Loucy (cell line): ENCODE data around the gene MRPS10.
"Not testable (repeated sequence)": the region's sequence is repeated elsewhere in the genome, so short reads cannot be mapped to it uniquely, and the experiment has no call there.

ENCODE experiments used
- H2AFZ ChIP-seq: fragments of 200-600 bp; sonication (generic); 2 replicates; pipeline ENCODE4 v1.6.0; 2016; ENCODE audit warnings: antibody characterized with exemption, mild to moderate bottlenecking, low read length, moderate library complexity
- H3F3A ChIP-seq: fragments of 200-600 bp; 2 replicates; pipeline ENCODE4 v1.6.0; 2016; ENCODE audit warnings: antibody characterized with exemption, low read depth, mild to moderate bottlenecking
- H3K27me3 ChIP-seq: fragments of 200-600 bp; sonication (generic); 2 replicates; pipeline ENCODE4 v1.6.1; 2014; ENCODE audit warnings: low read length, mild to moderate bottlenecking; ENCODE audit not compliant: insufficient read depth, poor library complexity, severe bottlenecking
- H3K36me3 ChIP-seq: fragments of 200-600 bp; sonication (generic); 2 replicates; pipeline ENCODE4 v1.6.1; 2016; ENCODE audit warnings: low read length; ENCODE audit not compliant: insufficient read depth
- H3K4me1 ChIP-seq: fragments of 200-600 bp; sonication (generic); 2 replicates; pipeline ENCODE4 v1.5.1; 2014; ENCODE audit warnings: low read length, mild to moderate bottlenecking; ENCODE audit not compliant: insufficient read depth, poor library complexity, severe bottlenecking
- H3K4me2 ChIP-seq: fragments of 200-600 bp; sonication (generic); 2 replicates; pipeline ENCODE4 v1.6.0; 2014; ENCODE audit warnings: antibody characterized with exemption, low read length, low read depth, mild to moderate bottlenecking; ENCODE audit not compliant: poor library complexity, severe bottlenecking
- H3K4me3 ChIP-seq: fragments of 200-600 bp; sonication (generic); 2 replicates; pipeline ENCODE4 v1.5.1; 2014; ENCODE audit warnings: low read length, mild to moderate bottlenecking, mixed read lengths; ENCODE audit not compliant: poor library complexity, severe bottlenecking
- H3K79me2 ChIP-seq: fragments of 200-600 bp; sonication (generic); 2 replicates; pipeline ENCODE4 v1.6.1; 2014; ENCODE audit warnings: low read length; ENCODE audit not compliant: insufficient read depth
- H3K9ac ChIP-seq: fragments of 200-600 bp; sonication (generic); 2 replicates; pipeline ENCODE4 v1.6.0; 2014; ENCODE audit warnings: mild to moderate bottlenecking, low read depth, low read length, moderate library complexity; ENCODE audit not compliant: poor library complexity, severe bottlenecking
- H3K9me2 ChIP-seq: fragments of 200-600 bp; sonication (generic); replicated peaks from 2 replicates; pipeline ENCODE4 v1.6.1; 2016; ENCODE audit warnings: low read depth, low read length, mixed read lengths
- H3K9me3 ChIP-seq: fragments of 200-600 bp; sonication (generic); 2 replicates; pipeline ENCODE4 v1.6.1; 2014; ENCODE audit warnings: mild to moderate bottlenecking, antibody characterized with exemption, low read length, low read depth; ENCODE audit not compliant: insufficient read depth
- H4K20me1 ChIP-seq: fragments of 200-600 bp; sonication (generic); 2 replicates; pipeline ENCODE4 v1.6.0; 2014; ENCODE audit warnings: antibody characterized with exemption, low read length, mild to moderate bottlenecking; ENCODE audit not compliant: insufficient read depth, poor library complexity, severe bottlenecking
- EZH2phosphoT487 ChIP-seq: fragments of 200-600 bp; IDR thresholded peaks from 2 replicates; pipeline ENCODE4 v1.6.1; 2018; ENCODE audit warnings: antibody characterized with exemption, mild to moderate bottlenecking, moderate library complexity, borderline replicate concordance
- TF ChIP-seq, protein P1 (sequence below): fragments of 200-600 bp; sonication (generic); conservative IDR thresholded peaks from 2 replicates; pipeline ENCODE4 v1.5.1; 2014; ENCODE audit warnings: mild to moderate bottlenecking, antibody characterized with exemption, low read length

MRPS10 gene

GRCh38 chr6:42194056-42194455 lies 23.6 kb downstream of the MRPS10 start:
- no peaks in the 10 kb centered on the region for H3K4me1 ChIP-seq
- H3K9ac ChIP-seq: no peak overlapping the region
- no peak overlapping the region for H3K4me3 ChIP-seq
- no peaks in the 10 kb centered on the region for H3K27me3 ChIP-seq
- H4K20me1 ChIP-seq: no peaks in the 10 kb centered on the region
- no peaks in the 10 kb centered on the region for H3K36me3 ChIP-seq
- no peaks in the 10 kb centered on the region; the same call in 1 of the 2 replicates for H3F3A ChIP-seq
- no peaks in the 10 kb centered on the region for H3K79me2 ChIP-seq
- TF ChIP-seq EZH2phosphoT487: no peak
- TF ChIP-seq, protein P1, sequence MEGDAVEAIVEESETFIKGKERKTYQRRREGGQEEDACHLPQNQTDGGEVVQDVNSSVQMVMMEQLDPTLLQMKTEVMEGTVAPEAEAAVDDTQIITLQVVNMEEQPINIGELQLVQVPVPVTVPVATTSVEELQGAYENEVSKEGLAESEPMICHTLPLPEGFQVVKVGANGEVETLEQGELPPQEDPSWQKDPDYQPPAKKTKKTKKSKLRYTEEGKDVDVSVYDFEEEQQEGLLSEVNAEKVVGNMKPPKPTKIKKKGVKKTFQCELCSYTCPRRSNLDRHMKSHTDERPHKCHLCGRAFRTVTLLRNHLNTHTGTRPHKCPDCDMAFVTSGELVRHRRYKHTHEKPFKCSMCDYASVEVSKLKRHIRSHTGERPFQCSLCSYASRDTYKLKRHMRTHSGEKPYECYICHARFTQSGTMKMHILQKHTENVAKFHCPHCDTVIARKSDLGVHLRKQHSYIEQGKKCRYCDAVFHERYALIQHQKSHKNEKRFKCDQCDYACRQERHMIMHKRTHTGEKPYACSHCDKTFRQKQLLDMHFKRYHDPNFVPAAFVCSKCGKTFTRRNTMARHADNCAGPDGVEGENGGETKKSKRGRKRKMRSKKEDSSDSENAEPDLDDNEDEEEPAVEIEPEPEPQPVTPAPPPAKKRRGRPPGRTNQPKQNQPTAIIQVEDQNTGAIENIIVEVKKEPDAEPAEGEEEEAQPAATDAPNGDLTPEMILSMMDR: no peak
- H3K4me2 ChIP-seq: no peak overlapping the region
- H3K9me3 ChIP-seq: no peaks in the 10 kb centered on the region
- no peak overlapping the region for H2AFZ ChIP-seq
- no peaks in the 10 kb centered on the region for H3K9me2 ChIP-seq

- TF ChIP-seq, protein P1: no peak
- TF ChIP-seq EZH2phosphoT487: no peak
- Histone ChIP-seq H3K79me2 (no peaks in the 10 kb centered on the region), H3K4me3 (no peak overlapping the region), H3K4me2 (no peak overlapping the region), H2AFZ (no peak overlapping the region), H3K27me3 (no peaks in the 10 kb centered on the region), H3K9me3 (no peaks in the 10 kb centered on the region), H3K4me1 (no peaks in the 10 kb centered on the region), H4K20me1 (no peaks in the 10 kb centered on the region), H3K9ac (no peak overlapping the region), H3K9me2 (no peaks in the 10 kb centered on the region), H3K36me3 (no peaks in the 10 kb centered on the region), H3F3A (no peaks in the 10 kb centered on the region; the same call in 1 of the 2 replicates)
Observed at GRCh38 chr6:42193491-42193894, 24.2 kb downstream of the MRPS10 start.

DNA sequence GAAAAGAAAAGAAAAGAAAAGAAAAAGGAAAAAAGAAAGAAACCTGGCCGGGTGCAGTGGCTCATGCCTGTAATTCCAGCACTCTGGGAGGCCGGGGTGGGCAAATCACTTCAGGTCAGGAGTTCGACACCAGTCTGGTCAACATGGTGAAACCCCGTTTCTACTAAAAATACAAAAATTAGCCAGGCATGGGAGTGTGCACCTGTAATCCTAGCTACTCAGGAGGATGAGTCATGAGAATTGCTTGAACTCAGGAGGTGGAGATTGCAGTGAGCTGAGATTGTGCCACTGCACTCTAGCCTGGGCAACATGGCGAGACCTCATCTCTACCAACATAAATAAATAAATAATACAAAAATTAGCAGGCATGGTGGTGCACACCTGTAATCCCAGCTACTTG lies 25.3 kb downstream of the MRPS10 start:
- H3K36me3 ChIP-seq, H3F3A ChIP-seq, H2AFZ ChIP-seq, H3K4me3 ChIP-seq, H3K79me2 ChIP-seq, H3K9ac ChIP-seq, H3K4me1 ChIP-seq, H3K4me2 ChIP-seq, H4K20me1 ChIP-seq, H3K27me3 ChIP-seq, H3K9me2 ChIP-seq, H3K9me3 ChIP-seq: not testable (repeated sequence)

DNA sequence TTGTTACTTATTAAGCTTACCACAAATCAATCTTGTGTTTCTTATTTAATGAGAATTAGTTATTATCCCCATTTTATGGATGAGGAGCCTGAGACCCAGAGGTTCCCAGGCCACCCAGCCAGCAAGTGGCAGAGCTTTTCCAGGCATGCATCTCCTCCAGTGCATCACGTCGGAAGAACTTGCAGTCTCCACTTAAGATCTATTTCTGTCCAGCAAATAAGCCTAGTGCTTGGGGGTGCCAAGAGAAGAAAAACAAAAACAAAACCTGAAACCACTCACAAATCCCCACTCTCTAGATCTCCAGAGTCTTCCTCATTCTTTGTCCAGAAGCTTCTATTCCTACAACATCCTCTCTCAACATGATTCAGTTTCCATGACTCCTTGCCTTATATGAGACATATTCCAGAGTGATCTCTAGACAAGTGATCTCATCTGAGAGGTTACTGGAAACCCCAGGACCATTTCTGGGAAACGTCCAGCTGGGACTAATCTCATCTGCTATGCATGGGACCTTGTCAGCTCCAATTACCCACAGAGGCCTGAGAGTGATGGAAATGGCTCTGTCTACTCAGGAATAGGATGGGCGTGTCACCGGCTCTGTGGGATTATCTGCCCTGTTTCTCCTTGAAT lies 27.0 kb downstream of the MRPS10 start:
- H3K9ac ChIP-seq: no peak overlapping the region
- no peaks in the 10 kb centered on the region for H3K79me2 ChIP-seq
- TF ChIP-seq, protein P1: no peak
- no peak for TF ChIP-seq EZH2phosphoT487
- no peaks in the 10 kb centered on the region for H4K20me1 ChIP-seq
- H3K4me2 ChIP-seq: no peak overlapping the region
- H3K27me3 ChIP-seq: no peaks in the 10 kb centered on the region
- no peaks in the 10 kb centered on the region for H3K36me3 ChIP-seq
- no peaks in the 10 kb centered on the region for H3K4me1 ChIP-seq
- no peak overlapping the region for H2AFZ ChIP-seq
- H3F3A ChIP-seq: no peaks in the 10 kb centered on the region
- no peak overlapping the region for H3K4me3 ChIP-seq
- H3K9me3 ChIP-seq: no peaks in the 10 kb centered on the region
- H3K9me2 ChIP-seq: no peaks in the 10 kb centered on the region
